GM19467 (cell line): ENCODE measurements around the gene CDX1.

Experiments used
- ATAC-seq: cut with Tn5 transposase; IDR thresholded peaks from one replicate; pipeline ENCODE4 v1.9.1; 2021; ENCODE audit warnings: mild to moderate bottlenecking, moderate library complexity; ENCODE audit not compliant: unreplicated experiment

CDX1 gene

DNA sequence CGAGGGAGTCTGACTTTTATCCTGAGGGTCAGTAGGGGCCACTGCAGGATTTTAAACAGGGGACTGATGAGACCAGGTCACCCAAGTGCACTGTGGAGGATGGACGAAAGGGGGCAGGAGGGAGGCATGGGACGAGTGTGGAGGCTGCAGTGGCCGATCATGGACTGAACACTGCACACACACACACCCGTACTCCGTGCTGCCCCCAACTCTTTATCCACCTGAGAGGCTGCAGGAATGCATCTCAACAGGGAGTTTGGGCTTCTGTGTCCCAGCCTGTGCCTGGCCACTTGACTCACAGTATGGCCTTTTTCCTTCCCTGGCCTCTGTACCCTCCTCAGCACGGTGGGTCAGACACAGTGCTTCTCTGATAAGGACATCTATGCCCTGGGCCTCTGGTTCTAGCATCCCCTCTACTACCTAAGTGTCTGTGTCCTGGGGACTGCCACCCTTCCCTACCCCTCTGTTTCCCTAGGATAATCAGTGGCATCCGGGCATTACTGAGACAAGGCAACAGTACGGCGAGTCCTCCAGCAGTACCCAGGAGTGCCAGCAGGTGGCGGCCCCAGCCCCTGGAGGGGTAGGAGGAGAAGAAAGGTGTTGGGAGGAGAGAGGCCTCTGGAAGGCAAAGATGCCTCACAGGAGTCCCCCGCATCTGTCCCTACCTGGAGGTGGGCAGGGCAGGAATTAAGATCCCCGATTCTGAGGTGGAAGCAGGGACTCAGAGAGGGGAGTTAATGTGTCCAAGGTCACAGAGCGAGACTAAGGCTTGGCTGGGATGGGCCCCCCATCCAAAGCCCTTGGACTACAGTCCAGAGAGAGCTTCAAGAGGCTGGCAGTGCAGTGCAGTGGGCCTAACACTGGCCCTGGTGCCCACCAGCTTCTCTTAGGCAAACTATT, 5.1 kb upstream of the CDX1 start:
- ATAC-seq = peak; percentile 67

DNA sequence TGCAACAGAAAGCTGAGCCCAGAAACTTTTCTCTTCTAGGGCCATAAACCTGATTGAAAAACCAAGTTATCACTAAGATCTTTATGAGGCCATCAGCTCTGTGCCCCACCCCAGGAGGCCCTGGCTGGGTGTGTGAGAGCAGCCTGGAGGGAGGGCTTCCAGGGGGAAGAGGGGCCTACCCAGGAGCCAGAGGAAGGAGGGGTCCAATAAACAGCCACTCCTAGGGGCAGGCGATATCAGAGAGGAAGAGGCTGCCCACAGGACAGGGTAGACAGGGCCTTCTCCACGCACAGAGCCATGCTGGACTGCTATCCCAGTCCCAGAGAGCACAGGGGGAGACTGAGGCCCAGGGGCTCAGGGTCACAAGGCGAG, 4.5 kb upstream of the CDX1 start:
- no peak for ATAC-seq

DNA sequence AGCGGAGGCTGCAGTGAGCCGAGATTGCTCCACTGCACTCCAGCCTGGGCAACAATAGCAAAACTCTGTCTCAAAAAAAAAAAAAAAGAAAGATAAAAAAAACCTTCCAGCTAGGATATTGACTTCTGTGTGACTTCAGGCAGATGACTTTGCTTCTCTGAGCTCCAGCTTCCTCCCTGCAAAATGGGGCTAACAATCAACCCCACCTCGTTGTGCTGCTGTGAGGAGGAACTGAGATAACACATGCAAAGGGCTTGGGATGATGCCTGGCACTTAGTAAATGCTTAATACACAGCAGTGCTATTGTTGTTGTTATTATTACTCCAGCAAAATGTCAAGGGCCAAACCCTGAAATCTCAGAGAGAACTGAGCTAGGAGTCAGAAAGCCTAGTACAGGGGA, 3.5 kb upstream of the CDX1 start:
- no peak for ATAC-seq

DNA sequence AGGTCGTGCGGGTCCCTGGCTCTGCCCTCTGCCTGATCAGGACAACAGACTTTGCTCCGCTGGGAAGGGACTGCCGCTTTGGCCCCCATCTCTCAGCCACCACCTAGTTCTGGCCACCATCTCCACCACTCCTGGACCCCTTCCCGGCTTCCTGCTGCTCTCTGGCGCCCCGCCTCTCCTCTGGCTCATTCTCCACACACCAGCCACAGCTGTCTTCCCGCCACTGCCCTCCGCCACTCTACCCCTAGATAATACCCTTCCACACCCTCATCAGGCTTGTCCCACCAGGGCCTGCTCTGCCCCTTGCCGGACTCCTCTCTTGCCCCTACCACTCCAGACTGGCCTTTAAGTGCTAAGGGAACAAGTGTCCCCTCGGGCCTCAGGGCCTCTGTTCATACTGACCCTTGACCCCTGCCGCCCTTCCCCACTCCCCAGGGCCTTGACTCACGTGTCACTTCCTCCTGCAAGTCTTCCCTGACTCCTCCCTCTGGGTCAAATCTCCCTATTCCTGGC, 3.0 kb upstream of the CDX1 start:
- no peak for ATAC-seq

GRCh38 chr5:150164211-150164980, 2.2 kb upstream of the CDX1 start:
- ATAC-seq = no peak

GRCh38 chr5:150166037-150166649, 435 bp upstream of the CDX1 start:
- ATAC-seq = no peak

GRCh38 chr5:150167512-150167850, 903 bp downstream of the CDX1 start:
- ATAC-seq = no peak

- ATAC-seq = no peak
Observed at GRCh38 chr5:150167908-150168307, 1.3 kb downstream of the CDX1 start.

GRCh38 chr5:150168864-150169263, 2.3 kb downstream of the CDX1 start:
- ATAC-seq = no peak

GRCh38 chr5:150172145-150172544, 5.6 kb downstream of the CDX1 start:
- ATAC-seq = no peak

DNA sequence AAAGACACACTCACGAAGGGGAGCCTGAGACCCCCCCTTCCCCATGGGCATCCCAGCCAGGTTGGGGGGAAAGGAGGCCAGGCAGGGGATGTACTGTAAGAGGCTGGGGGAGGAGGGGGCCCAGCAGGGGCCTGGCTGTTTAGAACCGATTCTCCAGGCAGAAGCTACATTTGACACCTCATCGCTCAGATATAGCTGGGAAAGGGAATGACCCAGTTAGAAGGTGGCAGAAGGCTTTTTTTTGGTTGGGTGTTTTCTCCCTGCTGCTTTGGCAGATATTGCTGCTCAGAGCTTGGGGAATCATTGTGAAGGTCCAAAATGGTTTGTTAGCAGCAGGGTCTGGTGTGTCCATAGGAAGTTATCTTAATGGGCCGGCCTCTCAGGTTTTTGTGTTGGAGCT, 6.0 kb downstream of the CDX1 start:
- ATAC-seq = no peak

DNA sequence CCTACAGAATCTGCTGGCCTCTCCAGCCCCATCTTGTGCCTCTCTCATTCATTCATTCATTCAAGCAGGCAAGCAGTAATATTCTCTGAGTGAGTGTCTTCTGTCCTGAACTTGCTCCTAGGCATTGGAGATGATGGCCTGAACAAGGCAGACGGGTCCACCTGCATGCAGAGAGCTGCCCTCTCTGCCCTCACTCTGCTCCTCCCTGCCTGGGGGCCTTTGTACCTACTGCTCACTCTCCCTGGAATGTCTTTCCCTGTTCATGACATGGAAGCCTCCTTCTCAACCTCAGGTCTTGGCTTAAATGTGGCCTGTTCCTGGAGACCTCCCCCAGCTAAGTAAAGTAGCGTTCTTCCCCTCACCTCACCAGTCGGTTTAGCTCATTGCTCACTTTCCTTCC, 6.6 kb downstream of the CDX1 start:
- no peak for ATAC-seq

DNA sequence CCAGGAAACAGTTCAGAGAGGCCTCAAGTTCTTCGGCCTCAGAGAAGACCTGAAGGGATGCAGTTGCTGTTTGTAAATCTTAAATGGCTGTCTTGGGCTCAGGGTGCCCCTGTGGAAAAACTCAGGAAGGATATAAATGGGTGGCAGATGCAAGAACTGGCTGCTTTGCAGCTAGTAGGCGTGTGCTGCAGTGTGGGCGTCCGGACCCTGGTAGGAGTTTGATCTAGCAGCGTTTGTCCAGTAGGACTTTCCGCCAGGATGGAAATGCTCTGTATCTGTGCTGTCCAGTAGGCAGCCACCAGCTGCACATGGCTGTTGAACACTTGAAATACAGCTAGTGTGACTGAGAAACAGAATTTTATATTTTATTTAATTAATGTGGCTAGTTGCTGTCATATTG, 7.7 kb downstream of the CDX1 start:
- ATAC-seq = no peak

DNA sequence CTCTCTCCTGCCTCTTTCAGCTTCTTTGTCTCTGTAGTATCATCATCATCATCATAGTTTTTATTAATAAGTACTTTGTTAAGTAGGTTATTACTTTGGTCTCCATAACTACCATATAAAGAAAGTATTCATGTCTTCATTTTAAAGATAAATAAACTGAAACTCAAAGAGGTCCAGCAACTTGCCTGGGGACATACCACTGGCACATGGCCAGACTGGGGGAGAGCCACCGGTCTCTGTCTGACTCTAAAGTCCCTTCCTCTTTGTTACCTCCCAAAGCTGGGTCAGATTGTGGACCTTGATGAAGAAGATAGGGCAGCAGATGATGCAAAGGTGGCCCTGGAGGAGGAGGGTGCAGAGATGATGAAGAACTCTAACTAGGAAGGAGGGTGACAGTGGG, 8.5 kb downstream of the CDX1 start:
- ATAC-seq = no peak

- ATAC-seq = no peak
Observed at GRCh38 chr5:150175536-150175935, 9.0 kb downstream of the CDX1 start.

DNA sequence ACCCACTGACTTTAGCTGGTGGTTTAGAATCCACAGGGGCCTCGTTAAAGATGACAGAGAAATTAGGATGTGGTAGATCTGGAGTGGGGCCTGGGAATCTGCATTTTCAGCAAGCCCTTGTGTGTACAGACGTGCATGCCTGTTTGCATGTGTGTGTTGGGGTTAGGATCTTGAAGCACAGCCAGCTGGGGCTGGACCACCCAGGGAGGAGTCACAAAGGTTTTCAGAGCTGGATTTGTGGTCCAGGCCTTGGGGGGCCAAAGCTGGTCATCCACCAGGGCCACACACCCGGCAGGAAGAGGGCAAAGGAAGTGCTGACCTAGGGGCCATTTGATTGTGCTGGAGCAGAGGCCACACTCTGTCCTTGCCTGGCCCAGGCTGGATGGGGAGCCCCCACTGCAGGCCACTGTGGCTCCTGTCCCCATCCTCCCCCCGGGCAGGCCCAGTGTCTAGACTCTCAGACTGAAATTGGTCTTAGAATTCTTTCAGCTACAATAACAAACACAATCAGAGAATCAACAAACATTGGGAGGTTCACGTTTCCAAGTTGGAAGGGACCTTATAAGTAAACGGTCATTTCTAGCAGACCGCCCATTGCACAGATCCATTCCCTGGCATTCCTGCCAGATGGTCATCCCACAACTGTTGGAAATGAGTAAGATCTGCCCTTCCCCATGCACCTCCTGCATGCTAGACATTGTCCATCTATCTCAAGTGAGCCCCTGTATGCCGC, 10.3 kb downstream of the CDX1 start:
- no peak for ATAC-seq

DNA sequence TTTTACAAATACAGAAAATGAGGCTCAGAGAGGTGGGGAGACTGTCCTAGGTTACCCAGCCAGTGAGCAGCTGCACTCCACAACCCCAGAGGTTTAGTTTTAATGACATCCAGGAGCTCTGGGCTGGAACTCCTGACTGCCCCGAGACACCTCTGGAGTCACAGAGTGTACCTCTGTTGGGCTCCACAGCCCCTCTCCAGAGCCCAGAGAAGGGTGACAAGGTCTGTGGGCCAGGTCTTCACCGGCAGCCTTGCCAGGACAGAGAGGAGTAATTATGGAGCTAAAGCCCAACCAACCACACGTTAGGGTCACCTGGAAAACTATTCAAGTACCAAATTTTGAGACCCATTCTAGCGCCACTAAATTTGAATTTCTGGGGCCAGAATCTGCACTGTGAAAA, 11.1 kb downstream of the CDX1 start:
- no peak for ATAC-seq

GRCh38 chr5:150178262-150178661, 11.7 kb downstream of the CDX1 start:
- no peak for ATAC-seq

DNA sequence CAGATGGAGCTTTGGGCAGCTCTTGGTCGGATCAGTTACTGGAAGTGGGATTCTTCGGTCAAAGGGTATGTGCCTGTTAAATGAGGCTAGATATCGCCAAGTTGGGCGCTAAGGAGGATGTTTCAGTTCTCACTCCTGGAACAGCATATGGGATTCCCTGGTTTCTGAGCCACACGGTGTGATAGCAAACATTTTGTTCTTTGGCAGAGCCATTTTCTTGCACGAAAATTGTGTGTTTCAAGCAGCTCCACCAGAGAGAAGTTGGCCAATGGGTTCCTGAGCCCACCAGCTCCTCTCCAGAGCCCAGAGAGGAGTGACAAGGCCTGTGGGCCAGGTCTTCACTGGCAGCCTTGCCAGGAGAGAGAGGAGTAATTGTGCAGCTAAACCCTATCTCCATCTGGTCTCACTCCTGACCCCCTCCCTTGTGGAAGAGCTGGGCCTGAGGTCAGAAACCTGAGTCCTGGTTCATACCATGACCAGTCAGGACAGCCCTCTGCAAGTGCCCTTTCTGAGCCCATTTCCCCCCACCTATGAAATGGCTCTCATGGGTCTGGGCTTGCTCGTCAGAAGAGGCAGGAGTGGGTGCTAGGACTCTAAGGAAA, 12.5 kb downstream of the CDX1 start:
- no peak for ATAC-seq

DNA sequence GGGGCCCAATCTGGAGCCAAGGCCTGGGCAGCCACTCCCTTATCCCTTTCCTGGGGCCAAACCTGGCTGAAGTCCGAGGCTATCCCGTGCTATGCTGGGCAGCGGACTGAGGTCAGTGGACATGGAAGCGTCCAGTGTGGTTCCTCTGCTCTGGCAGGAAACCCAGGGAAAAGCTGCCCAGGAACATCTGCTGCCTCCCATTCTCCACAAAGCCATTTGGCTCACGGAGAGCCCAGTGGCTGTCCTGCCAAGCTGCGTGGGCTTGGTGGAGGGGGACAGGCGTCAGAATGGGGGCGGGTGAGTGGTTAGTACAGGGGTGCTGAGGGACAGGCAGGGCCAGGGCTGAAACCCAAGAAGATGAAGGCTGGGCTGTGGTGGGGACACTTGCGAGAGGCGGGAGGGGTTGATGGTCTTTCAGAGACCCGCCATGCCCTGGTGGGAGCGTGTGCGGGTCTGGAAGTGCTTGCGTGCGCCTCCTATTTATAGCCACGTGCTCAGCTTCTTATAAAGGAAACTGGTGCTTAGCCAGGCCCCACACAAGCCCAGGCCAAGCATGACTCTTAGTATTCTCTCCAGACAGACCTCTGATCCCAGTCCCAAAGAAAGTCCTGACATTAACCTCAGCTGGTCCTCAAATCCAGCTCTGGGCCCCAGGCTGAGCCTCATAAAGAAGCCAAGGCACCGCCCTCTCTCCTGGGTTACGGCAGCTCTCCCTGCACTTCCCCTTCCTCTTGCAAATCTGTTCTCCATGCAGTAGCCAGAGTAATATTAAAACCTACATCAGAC, 13.9 kb downstream of the CDX1 start:
- ATAC-seq = no peak
